GM23338 (cell line): Measurements from ENCODE around the gene TRIM13. TPM values are rescaled to one million over a fixed set of nuclear protein-coding genes. Genes with fewer than 3 reads are reported as not detected.

Source experiments
- ATAC-seq: fragments of 200-7000 bp; cut with Tn5 transposase; 3 replicates; pipeline ENCODE4 v1.9.1; 2020
- DNase-seq: peaks from one replicate; pipeline ENCODE4 v3.0.0-alpha.2; 2015; ENCODE audit warnings: low spot score
- H2AFZ ChIP-seq: fragments of 200-600 bp; sonication (generic); 2 replicates; pipeline ENCODE4 v1.8.0; 2016; ENCODE audit warnings: antibody characterized with exemption, mild to moderate bottlenecking, moderate library complexity
- H3F3A ChIP-seq: fragments of 200-600 bp; sonication (generic); replicated peaks from 2 replicates; pipeline ENCODE4 v1.8.0; 2017; ENCODE audit warnings: antibody characterized with exemption, mixed run types, low read depth
- H3K27ac ChIP-seq: fragments of 200-600 bp; sonication (generic); 2 replicates; pipeline ENCODE4 v1.6.1; 2016; ENCODE audit warnings: low read depth
- H3K27me3 ChIP-seq: fragments of 200-600 bp; sonication (generic); 2 replicates; pipeline ENCODE4 v1.8.0; 2016; ENCODE audit warnings: mild to moderate bottlenecking, mixed run types, moderate library complexity; ENCODE audit not compliant: insufficient read depth
- H3K36me3 ChIP-seq: fragments of 200-600 bp; sonication (generic); 2 replicates; pipeline ENCODE4 v1.8.0; 2016; ENCODE audit warnings: mild to moderate bottlenecking; ENCODE audit not compliant: insufficient read depth
- H3K4me1 ChIP-seq: fragments of 200-600 bp; sonication (generic); 2 replicates; pipeline ENCODE4 v1.8.0; 2016; ENCODE audit warnings: mild to moderate bottlenecking, moderate library complexity; ENCODE audit not compliant: insufficient read depth
- H3K4me2 ChIP-seq: fragments of 200-600 bp; sonication (generic); 2 replicates; pipeline ENCODE4 v1.7.1; 2017; ENCODE audit warnings: mixed run types
- H3K4me3 ChIP-seq: fragments of 200-600 bp; sonication (generic); 2 replicates; pipeline ENCODE4 v1.6.1; 2016; ENCODE audit warnings: mixed run types
- H3K79me2 ChIP-seq: fragments of 200-600 bp; sonication (generic); replicated peaks from 2 replicates; pipeline ENCODE4 v1.8.0; 2017; ENCODE audit warnings: mild to moderate bottlenecking; ENCODE audit not compliant: insufficient read depth
- H3K9me2 ChIP-seq: fragments of 200-600 bp; sonication (generic); 2 replicates; pipeline ENCODE4 v1.8.0; 2017; ENCODE audit not compliant: insufficient read depth
- H4K20me1 ChIP-seq: fragments of 200-600 bp; sonication (generic); replicated peaks from 2 replicates; pipeline ENCODE4 v1.8.0; 2017; ENCODE audit warnings: mild to moderate bottlenecking; ENCODE audit not compliant: insufficient read depth
- H3K27ac Mint-ChIP-seq: 2 replicates; pipeline ENCODE4 v1.8.0; 2020; ENCODE audit warnings: inconsistent platforms, mild to moderate bottlenecking, moderate library complexity, mixed read lengths
- H3K27me3 Mint-ChIP-seq: 3 replicates; pipeline ENCODE4 v1.8.0; 2022; ENCODE audit warnings: low read depth, mild to moderate bottlenecking, moderate library complexity, mixed read lengths, inconsistent platforms; ENCODE audit not compliant: insufficient read depth, poor library complexity
- H3K36me3 Mint-ChIP-seq: 3 replicates; pipeline ENCODE4 v1.8.0; 2021; ENCODE audit warnings: low read depth, mild to moderate bottlenecking, inconsistent platforms, moderate library complexity, mixed read lengths
- H3K4me1 Mint-ChIP-seq: 3 replicates; pipeline ENCODE4 v1.8.0; 2020; ENCODE audit warnings: mild to moderate bottlenecking, inconsistent platforms, mixed read lengths
- H3K4me3 Mint-ChIP-seq: 3 replicates; pipeline ENCODE4 v1.8.0; 2021; ENCODE audit warnings: moderate library complexity, mild to moderate bottlenecking, inconsistent platforms, mixed read lengths
- H3K9me3 Mint-ChIP-seq: 3 replicates; pipeline ENCODE4 v1.8.0; 2020; ENCODE audit warnings: moderate library complexity, mild to moderate bottlenecking, inconsistent platforms, mixed read lengths
- CREB1 ChIP-seq: fragments of 250-450 bp; sonication (Bioruptor Pico); IDR thresholded peaks from 2 replicates; pipeline ENCODE4 v1.5.0; 2020; ENCODE audit warnings: low read depth, mild to moderate bottlenecking, moderate library complexity
- ETS1 ChIP-seq: IDR thresholded peaks from 2 replicates; pipeline ENCODE4 v1.6.1; 2016; ENCODE audit warnings: antibody characterized with exemption
- EZH2 ChIP-seq: fragments of 200-600 bp; sonication (generic); IDR thresholded peaks from one replicate; pipeline ENCODE4 v1.8.0; 2017; ENCODE audit warnings: antibody characterized with exemption, mild to moderate bottlenecking, low read depth; ENCODE audit not compliant: unreplicated experiment
- EZH2phosphoT487 ChIP-seq: fragments of 200-600 bp; sonication (generic); IDR thresholded peaks from one replicate; pipeline ENCODE4 v1.8.1; 2018; ENCODE audit warnings: antibody characterized with exemption; ENCODE audit not compliant: unreplicated experiment
- JUNB ChIP-seq: IDR thresholded peaks from one replicate; pipeline ENCODE4 v1.6.1; 2016; ENCODE audit warnings: antibody characterized with exemption; ENCODE audit not compliant: unreplicated experiment
- NANOG ChIP-seq: IDR thresholded peaks from 2 replicates; pipeline ENCODE4 v1.6.1; 2016; ENCODE audit warnings: antibody characterized with exemption, borderline replicate concordance
- POLR2AphosphoS5 ChIP-seq: IDR thresholded peaks from 2 replicates; pipeline ENCODE4 v1.6.1; 2016; ENCODE audit warnings: antibody characterized with exemption, low read depth
- STAT1 ChIP-seq: IDR thresholded peaks from one replicate; pipeline ENCODE4 v1.6.1; 2016; ENCODE audit warnings: antibody characterized with exemption; ENCODE audit not compliant: unreplicated experiment
- ZNF462 ChIP-seq: fragments of 250-450 bp; sonication (Bioruptor Pico); IDR thresholded peaks from 2 replicates; pipeline ENCODE4 v1.5.0; 2020; ENCODE audit warnings: mild to moderate bottlenecking, moderate library complexity
- polyA plus RNA-seq: library from polyadenylated mRNA; unstranded; fragments of >200 nt; fragmentation: Nextera tagmentation; extraction: Ambion mirVana; gene quantifications from 2 replicates; pipeline ENCODE4 v1.2.1, GENCODE V29; 2016
- total RNA-seq: library from RNA; depleted of rRNA; stranded (reverse); fragments of >200 nt; shearing (Covaris generic); gene quantifications from 2 replicates; pipeline ENCODE4 v1.2.3, GENCODE V29; 2014

The TRIM13 gene
- total and polyA plus RNA-seq, 2 experiments from 2014 or later, result 23.0 to 25.3 TPM

- no peak for TF ChIP-seq ZNF462 (CRISPR knock-in tag)
- TF ChIP-seq CREB1, result no peak
- no peak for TF ChIP-seq EZH2phosphoT487
These were observed 41.4 kb downstream of the TRIM13 start (continued) for GRCh38 chr13:50038266-50038665.

GRCh38 chr13:50052478-50052877 is 55.6 kb downstream of the TRIM13 start:
- no peak overlapping the region for H3K4me2 ChIP-seq
- H3K27me3 Mint-ChIP-seq, result no peaks in the 10 kb centered on the region
- no peak for TF ChIP-seq EZH2phosphoT487
- TF ChIP-seq STAT1, result no peak
- TF ChIP-seq EZH2, result no peak
- TF ChIP-seq JUNB, result no peak
- no peak for TF ChIP-seq ZNF462 (CRISPR knock-in tag)
- no peak for TF ChIP-seq ETS1
- no peak for TF ChIP-seq NANOG
- no peak for TF ChIP-seq POLR2AphosphoS5
- TF ChIP-seq CREB1, result no peak

More at GRCh38 chr13:50052478-50052877, 55.6 kb downstream of the TRIM13 start:
- ATAC-seq (no peak), DNase-seq (no peak)
- no peaks in the 10 kb centered on the region for H3K9me3 Mint-ChIP-seq
- no peaks in the 10 kb centered on the region for H4K20me1 ChIP-seq
- peaks cover 3% of the 10 kb centered on the region; the same call in 2 of the 3 replicates for H3K36me3 Mint-ChIP-seq
- H3K4me3 Mint-ChIP-seq, result no peak overlapping the region
- H3F3A ChIP-seq, result no peaks in the 10 kb centered on the region
- H3K79me2 ChIP-seq, result no peaks in the 10 kb centered on the region
- H3K27ac ChIP-seq, result no peak overlapping the region
- no peaks in the 10 kb centered on the region for H3K9me2 ChIP-seq
- H3K4me1 ChIP-seq, result no peaks in the 10 kb centered on the region
- H3K27me3 ChIP-seq, result no peaks in the 10 kb centered on the region
- H3K27ac Mint-ChIP-seq, result no peak overlapping the region
- H2AFZ ChIP-seq, result no peak overlapping the region
- H3K4me1 Mint-ChIP-seq, result no peaks in the 10 kb centered on the region
- H3K4me3 ChIP-seq, result no peak overlapping the region
- H3K36me3 ChIP-seq, result no peaks in the 10 kb centered on the region; the same call in 1 of the 2 replicates
